Measurements from ENCODE around the gene CARD19. TPM values are rescaled to one million over a fixed set of nuclear protein-coding genes. Genes with fewer than 3 reads are reported as not detected.
A peak's percentile ranks its signal among the peaks of the same experiment; 100 is the strongest.

Gene CARD19
- total and polyA plus RNA-seq, 9 of the 15 experiments (the other 6 are each of a cell fraction or from before 2014, with no cell fraction given), result 0.90 to 34.9 (median 14.6) TPM

GRCh38 chr9:93119953-93120845, 24.2 kb downstream of the CARD19 start (continued):
- TF ChIP-seq MGA (IDR thresholded peaks at IDR 0.05), result peak; percentile 87
- TF ChIP-seq NR1H2 (CRISPR knock-in tag; IDR thresholded peaks at IDR 0.05), result no peak
- TF ChIP-seq SMAD4 (CRISPR knock-in tag; conservative IDR thresholded peaks at IDR 0.05), result peak; percentile 59
- peak in 1 of 2 experiments; percentile 60; a peak in 1 of 3 replicates for TF ChIP-seq CBX3 (IDR thresholded peaks at IDR 0.05; ENCODE audit: borderline replicate concordance in 1 of 2, low read length in 2 of 2)
- TF ChIP-seq CCNT2 (IDR thresholded peaks at IDR 0.05; ENCODE audit: borderline replicate concordance, extremely low read depth, insufficient read length, low read depth, low read length), result peak; percentile 30
- TF ChIP-seq ATF3 (IDR thresholded peaks at IDR 0.05), result peak; percentile 90
- no peak for TF ChIP-seq ATF3 (CRISPR knock-in tag; conservative IDR thresholded peaks at IDR 0.05)
- peak; percentile 87 for TF ChIP-seq HMGN3 (IDR thresholded peaks at IDR 0.05; ENCODE audit: borderline replicate concordance, extremely low read depth, insufficient read length, low read depth, low read length)
- TF ChIP-seq CEBPG (CRISPR knock-in tag; IDR thresholded peaks at IDR 0.05), result peak; percentile 96
- TF ChIP-seq CEBPG (tag; conservative IDR thresholded peaks at IDR 0.05 in 1 of 2, IDR thresholded peaks at IDR 0.05 in 1 of 2), result peak; percentile 88 to 90
- TF ChIP-seq DEAF1 (CRISPR knock-in tag; IDR thresholded peaks at IDR 0.05), result no peak

Measured in K562 (cell line).